Subcutaneous abdominal adipose tissue (tissue), 5 donors: ENCODE results near the gene PDE7B.
"Not testable (repeated sequence)": the region's sequence is repeated elsewhere in the genome, so short reads cannot be mapped to it uniquely, and the experiment has no call there.

Source experiments
- H3K27ac ChIP-seq: one replicate; pipeline ENCODE4 v1.7.0; 2013; ENCODE audit warnings: low read depth, mild to moderate bottlenecking, inconsistent platforms, low read length, moderate library complexity
- H3K27me3 ChIP-seq, 5 donors: one replicate each; pipeline ENCODE4 v1.7.0; 2013; ENCODE audit warnings: low read length in 5 of 5, inconsistent platforms in 1 of 5; ENCODE audit not compliant: control insufficient read depth in 5 of 5, insufficient read depth in 4 of 5
- H3K36me3 ChIP-seq, 5 donors: one replicate each; pipeline ENCODE4 v1.7.0; 2013; ENCODE audit warnings: low read length in 5 of 5; ENCODE audit not compliant: control insufficient read depth in 5 of 5, insufficient read depth in 5 of 5
- H3K4me1 ChIP-seq, 5 donors: one replicate each; pipeline ENCODE4 v1.7.0; 2013; ENCODE audit warnings: low read length in 5 of 5, mild to moderate bottlenecking in 3 of 5, moderate library complexity in 1 of 5; ENCODE audit not compliant: control insufficient read depth in 5 of 5, insufficient read depth in 5 of 5
- H3K4me3 ChIP-seq, 5 donors: one replicate each; pipeline ENCODE4 v1.7.0; 2013; ENCODE audit warnings: low read length in 5 of 5, low read depth in 1 of 5
- H3K9ac ChIP-seq, 5 donors: one replicate each; pipeline ENCODE4 v1.7.0; 2013; ENCODE audit warnings: low read length in 5 of 5, mild to moderate bottlenecking in 4 of 5, moderate library complexity in 3 of 5
- H3K9me3 ChIP-seq, 5 donors: one replicate each; pipeline ENCODE4 v1.7.0; 2013; ENCODE audit warnings: low read length in 5 of 5; ENCODE audit not compliant: control insufficient read depth in 5 of 5
- donor health status: healthy.
- donor health status: healthy.
- donor health status: healthy.
- donor health status: healthy.
- donor health status: healthy.

Gene PDE7B

GRCh38 chr6:136213853-136214252, 362.4 kb downstream of the PDE7B start:
- Histone ChIP-seq H3K36me3 (no peaks in the 10 kb centered on the region), H3K4me1 (no peaks in the 10 kb centered on the region), H3K9ac (no peak overlapping the region), H3K4me3 (no peak overlapping the region), H3K27me3 (no peaks in the 10 kb centered on the region), H3K9me3 (no peaks in the 10 kb centered on the region), H3K27ac (no peak overlapping the region)

GRCh38 chr6:136216503-136217401, 365.3 kb downstream of the PDE7B start:
- Histone ChIP-seq H3K4me3 (no peak overlapping the region), H3K27me3 (no peaks in the 10 kb centered on the region), H3K27ac (no peak overlapping the region), H3K36me3 (no peaks in the 10 kb centered on the region), H3K9ac (no peak overlapping the region), H3K4me1 (no peaks in the 10 kb centered on the region), H3K9me3 (no peaks in the 10 kb centered on the region)

GRCh38 chr6:136224974-136225373, 373.5 kb downstream of the PDE7B start:
- H3K27ac ChIP-seq, H3K27me3 ChIP-seq, H3K4me1 ChIP-seq, H3K36me3 ChIP-seq, H3K4me3 ChIP-seq, H3K9me3 ChIP-seq, H3K9ac ChIP-seq: not testable (repeated sequence)

GRCh38 chr6:136225496-136225895, 374.0 kb downstream of the PDE7B start:
- H3K27ac ChIP-seq, result no peak overlapping the region
- H3K4me1 ChIP-seq, result peaks cover 0 to 10% (median 8%) of the 10 kb centered on the region in 5 donors
- H3K9me3 ChIP-seq, result no peaks in the 10 kb centered on the region
- H3K9ac ChIP-seq, result no peak overlapping the region
- H3K36me3 ChIP-seq, result no peaks in the 10 kb centered on the region
- H3K27me3 ChIP-seq, result no peaks in the 10 kb centered on the region
- no peak overlapping the region for H3K4me3 ChIP-seq

- peak overlapping the region; percentile 41 to 56 (median 53) for H3K4me3 ChIP-seq
- no peaks in the 10 kb centered on the region for H3K9me3 ChIP-seq
- no peaks in the 10 kb centered on the region for H3K27me3 ChIP-seq
- H3K9ac ChIP-seq, result peak overlapping the region; percentile 33 to 63 (median 48)
- no peaks in the 10 kb centered on the region for H3K36me3 ChIP-seq
- H3K27ac ChIP-seq, result peak overlapping the region; percentile 46
- H3K4me1 ChIP-seq, result peaks cover 0 to 10% (median 8%) of the 10 kb centered on the region in 5 donors
Measured at GRCh38 chr6:136226027-136226673, 374.6 kb downstream of the PDE7B start.

GRCh38 chr6:136226674-136227377, 375.3 kb downstream of the PDE7B start:
- Histone ChIP-seq H3K27me3 (no peaks in the 10 kb centered on the region), H3K4me3 (peak overlapping the region; percentile 41 to 56 (median 53)), H3K4me1 (peaks cover 0 to 10% (median 8%) of the 10 kb centered on the region in 5 donors), H3K9ac (peak overlapping the region in 4 of 5 donors; percentile 33 to 63 (median 47)), H3K36me3 (no peaks in the 10 kb centered on the region), H3K27ac (no peak overlapping the region), H3K9me3 (no peaks in the 10 kb centered on the region)

- Histone ChIP-seq H3K4me1 (peaks cover 0 to 10% (median 8%) of the 10 kb centered on the region in 5 donors), H3K4me3 (no peak overlapping the region), H3K9me3 (no peaks in the 10 kb centered on the region), H3K9ac (no peak overlapping the region), H3K27ac (no peak overlapping the region), H3K27me3 (no peaks in the 10 kb centered on the region), H3K36me3 (no peaks in the 10 kb centered on the region)
Measured at GRCh38 chr6:136228814-136229213, 377.3 kb downstream of the PDE7B start.

GRCh38 chr6:136230219-136230853, 378.8 kb downstream of the PDE7B start:
- Histone ChIP-seq H3K4me1 (peaks cover 0 to 10% (median 8%) of the 10 kb centered on the region in 5 donors), H3K27me3 (no peaks in the 10 kb centered on the region), H3K9ac (no peak overlapping the region), H3K36me3 (no peaks in the 10 kb centered on the region), H3K4me3 (no peak overlapping the region), H3K27ac (no peak overlapping the region), H3K9me3 (no peaks in the 10 kb centered on the region)

- Histone ChIP-seq H3K9me3 (no peaks in the 10 kb centered on the region), H3K27ac (no peak overlapping the region), H3K9ac (no peak overlapping the region), H3K4me1 (peaks cover 0 to 9% (median 2%) of the 10 kb centered on the region in 5 donors), H3K27me3 (no peaks in the 10 kb centered on the region), H3K36me3 (no peaks in the 10 kb centered on the region), H3K4me3 (no peak overlapping the region)
Measured at GRCh38 chr6:136232701-136233100, 381.2 kb downstream of the PDE7B start.
